Activated CD4-positive, alpha-beta T cell treated with anti-CD3 and anti-CD28 coated beads, Interleukin-2, amount 50 U/mL, for 48 hours (primary cell): Measurements from ENCODE around the gene CMTR1.
"Not testable (repeated sequence)": the region's sequence is repeated elsewhere in the genome, so short reads cannot be mapped to it uniquely, and the experiment has no call there.

Experiments
- DNase-seq, 2 experiments: peaks; one replicate each; pipeline ENCODE4 v3.0.0-alpha.2; 2020

Gene CMTR1

DNA sequence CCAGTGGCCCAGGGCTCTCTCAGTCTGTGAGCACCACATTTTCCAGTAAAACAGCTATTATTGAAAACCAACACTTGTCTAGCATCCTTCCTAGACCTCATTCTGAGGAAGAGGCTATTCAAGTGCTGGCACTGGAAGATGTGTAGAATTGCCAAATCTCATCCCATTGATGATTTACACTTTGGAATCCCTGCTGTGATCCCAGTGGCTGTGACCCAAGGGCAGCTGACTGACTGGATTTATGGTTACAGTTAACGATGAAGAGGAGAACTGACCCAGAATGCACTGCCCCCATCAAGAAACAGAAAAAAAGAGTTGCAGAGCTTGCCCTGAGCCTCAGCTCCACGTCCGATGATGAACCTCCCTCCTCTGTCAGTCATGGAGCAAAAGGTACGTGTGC, 2.4 kb downstream of the CMTR1 start:
- no peak for DNase-seq

DNA sequence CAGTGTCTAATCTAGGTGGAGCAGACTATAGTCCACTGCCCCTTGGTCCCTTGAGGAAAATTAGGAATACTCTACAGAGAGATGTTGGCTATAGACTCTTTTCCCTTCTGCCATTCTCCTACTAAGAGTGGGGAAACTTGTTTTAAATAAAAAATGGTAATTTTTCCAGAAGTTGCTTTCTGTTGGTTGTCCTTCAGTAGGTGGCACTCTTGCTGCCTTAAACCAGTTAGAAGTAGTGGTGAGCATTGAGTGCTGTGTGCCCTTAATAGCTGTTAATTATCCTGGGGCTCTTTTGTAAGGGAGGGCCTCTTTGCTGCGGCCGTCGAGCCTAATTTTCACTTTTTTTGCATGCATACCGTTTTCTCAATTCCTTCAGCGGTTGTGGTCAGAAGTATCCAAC, 2.8 kb downstream of the CMTR1 start:
- no peak for DNase-seq

DNA sequence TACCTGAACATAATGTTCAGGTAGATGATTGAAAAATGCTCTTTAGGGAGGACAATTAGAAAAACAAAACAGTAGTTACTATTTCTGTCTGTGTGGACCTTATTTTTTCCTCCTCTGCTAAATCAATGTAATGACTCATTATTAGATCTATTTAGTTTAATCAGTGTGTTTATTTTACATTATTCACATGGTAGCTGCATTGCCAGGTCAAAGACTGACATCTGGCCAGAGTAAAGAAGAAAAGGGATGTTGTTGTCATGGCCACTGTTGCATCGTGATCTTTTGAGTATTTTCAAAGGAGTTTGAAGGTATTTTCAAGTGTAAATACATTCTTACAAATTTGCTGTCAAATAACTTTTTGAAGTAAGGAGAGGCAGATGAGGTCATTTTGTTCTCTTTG, 5.9 kb downstream of the CMTR1 start:
- no peak for DNase-seq

DNA sequence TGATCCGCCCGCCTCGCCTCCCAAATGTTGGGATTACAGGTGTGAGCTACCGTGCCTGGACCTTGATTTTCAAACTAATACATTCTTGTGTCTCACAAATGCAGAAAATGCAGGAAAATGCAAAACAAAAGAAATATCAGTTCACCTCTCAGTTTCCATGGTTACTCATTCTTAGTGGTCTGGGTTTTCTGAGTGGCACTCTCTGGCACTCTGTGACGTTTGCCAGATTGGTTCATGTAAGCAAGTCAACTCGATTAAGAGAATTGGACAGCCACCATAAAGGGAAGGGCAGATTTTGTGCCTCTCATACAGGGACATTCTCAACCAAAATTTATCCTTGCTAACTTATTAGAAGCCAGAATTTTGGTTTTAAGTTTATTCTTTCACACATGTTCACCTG, 8.6 kb downstream of the CMTR1 start:
- no peak for DNase-seq

DNA sequence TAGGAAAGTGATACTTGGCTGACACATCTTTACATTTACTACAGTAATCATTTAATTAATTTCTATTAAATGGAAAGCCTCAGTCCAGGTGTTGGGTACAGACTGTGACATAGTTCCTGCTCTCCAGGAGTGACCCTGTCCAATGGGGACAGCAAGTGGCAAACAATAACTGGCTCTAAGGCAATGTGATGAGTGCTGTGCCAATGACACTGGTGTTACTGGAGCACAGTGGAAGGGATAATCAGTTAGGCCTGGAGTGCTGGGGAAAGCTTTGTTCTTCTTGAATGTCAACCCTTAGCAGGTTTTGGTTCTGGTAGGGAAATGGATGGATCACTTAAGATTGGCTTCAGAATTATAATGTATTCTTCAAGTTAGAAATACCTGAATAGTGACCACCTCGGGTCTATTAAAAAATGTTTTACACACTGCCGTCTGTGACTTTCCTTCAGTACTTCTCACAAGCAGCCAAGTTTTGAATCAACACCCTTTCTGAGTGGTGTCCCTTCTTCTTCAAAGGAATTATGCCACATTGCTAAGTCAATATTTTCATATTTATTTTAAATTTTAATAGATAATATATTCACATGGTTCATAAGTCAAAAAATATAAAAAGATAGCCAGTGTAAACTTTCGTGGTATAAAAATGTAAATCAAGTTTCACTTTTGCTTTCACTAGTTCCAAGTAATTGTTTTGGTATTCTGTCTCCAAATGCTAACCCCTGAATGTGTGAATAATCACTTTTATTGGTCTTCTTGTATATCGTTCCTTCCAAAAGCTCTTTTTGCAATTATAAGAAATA, 9.6 kb downstream of the CMTR1 start:
- DNase-seq = no peak

DNA sequence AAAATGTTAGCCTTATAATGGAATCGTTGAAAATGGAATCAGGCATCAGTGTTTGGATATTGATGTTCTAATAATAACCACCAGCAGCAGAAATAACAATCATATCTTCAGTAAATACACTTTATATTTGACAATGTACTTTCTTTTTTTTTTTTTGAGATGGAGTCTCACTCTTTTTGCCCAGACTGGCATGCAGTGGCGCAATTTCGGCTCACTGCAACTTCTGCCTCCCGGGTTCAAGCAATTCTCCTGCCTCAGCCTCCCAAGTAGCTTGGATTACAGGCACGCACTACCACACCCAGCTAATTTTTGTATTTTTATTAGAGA, 10.2 kb downstream of the CMTR1 start:
- not testable (repeated sequence) for DNase-seq

DNA sequence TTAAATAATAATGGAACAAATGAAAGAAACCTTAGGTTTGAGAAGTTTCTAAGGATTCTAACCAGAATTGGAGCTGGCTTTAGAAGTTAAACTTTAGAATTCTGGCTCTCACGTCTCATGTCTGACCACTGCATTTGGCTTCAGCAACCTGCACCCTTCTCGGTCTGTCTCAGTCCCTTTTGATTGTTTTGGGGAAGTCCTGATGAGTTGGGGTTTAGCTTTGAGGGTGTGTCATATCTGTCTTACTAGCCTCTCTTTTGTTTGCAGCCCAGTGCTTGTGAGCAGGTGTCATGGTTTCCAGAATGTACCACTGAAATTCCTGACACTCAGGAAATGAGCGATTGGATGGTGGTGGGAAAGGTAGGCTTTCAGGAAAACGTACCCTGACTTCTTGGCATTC, 17.0 kb downstream of the CMTR1 start:
- no peak for DNase-seq

DNA sequence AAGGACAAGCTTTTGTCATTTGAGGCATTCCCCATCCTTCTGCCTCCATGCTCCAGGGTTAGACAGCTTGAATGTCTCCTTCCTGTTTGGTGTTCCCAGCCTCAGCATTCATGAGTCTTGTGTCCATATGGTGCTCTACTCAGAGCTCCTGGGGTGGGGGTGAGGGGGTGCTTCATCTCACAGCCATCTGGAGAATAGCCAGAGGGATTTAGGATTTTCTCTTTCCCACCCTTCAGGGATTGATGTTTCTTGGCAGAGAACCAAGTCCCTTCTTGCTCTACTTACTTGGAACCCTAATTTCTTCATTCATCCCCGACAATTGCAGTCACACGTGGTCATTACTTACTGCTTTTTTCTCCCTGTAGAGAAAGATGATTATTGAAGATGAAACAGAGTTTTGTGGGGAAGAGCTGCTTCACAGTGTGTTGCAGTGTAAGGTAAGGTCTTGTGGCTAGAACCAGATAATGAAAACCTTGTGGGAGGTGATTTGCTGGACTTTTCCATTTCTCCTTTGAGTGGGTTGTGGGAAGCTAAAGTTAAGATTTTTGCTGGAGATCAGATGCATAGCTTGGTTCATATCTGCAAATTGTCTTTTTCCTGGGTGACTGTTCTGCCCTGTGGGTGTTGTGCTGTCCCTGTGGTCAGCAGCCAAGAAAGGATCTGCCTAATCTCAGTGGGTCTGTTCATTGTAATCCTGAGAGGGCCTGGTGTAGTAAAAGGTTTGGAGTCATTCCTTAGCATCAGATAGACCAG, 18.6 kb downstream of the CMTR1 start:
- DNase-seq = no peak

DNA sequence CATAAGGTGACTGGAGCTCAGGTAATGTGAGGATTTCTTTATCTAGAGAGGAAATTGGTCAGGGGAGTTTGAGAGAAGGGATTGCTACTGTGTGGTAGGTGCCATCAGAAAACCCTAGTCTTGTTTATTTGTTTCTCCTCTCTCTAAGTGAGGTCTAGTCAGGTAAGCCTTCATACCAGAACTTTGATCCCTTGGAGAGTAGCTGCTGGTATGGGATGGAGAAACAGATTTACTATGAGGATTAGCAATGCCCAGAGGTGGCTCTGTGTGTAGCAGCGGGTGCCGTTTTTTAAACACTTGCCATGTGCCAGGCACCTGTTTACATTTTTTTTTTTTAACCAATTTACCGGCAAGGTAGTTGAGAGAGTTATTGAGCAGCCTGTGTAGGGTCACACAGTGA, 19.5 kb downstream of the CMTR1 start:
- DNase-seq = no peak

DNA sequence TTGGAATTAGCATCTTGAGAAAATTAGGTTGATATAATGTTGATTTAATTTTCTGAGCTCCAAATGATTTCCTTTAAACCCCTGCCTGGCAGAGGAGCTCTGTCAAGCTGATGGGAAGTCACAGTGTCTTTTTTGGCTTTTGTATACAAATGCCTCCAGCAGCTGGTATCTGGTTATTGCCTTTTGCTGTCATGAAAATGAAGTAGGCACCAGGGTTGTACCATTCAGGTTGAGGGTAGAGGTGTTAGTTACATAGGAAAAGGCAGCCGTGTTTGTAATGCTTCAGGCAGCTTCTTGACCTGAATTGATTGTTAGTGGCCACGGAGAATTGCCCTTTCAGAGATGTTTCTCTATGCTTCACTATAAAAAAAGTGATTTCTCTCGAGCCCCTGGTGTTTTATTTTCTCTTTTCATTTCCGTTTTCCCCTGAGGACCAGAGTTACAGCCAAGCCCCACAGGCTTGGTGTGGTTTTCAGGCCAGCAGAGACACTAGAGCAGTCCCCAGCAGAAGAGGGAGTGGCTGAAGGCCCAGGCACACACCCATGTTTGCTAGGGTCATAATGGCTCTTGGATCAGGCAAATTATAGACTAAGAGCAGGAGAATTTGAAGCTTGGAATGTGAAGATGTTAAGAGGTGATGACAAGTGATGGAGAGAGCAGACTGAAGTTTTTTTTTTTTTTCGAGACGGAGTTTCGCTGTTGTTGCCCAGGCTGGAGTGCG, 21.6 kb downstream of the CMTR1 start:
- no peak for DNase-seq

DNA sequence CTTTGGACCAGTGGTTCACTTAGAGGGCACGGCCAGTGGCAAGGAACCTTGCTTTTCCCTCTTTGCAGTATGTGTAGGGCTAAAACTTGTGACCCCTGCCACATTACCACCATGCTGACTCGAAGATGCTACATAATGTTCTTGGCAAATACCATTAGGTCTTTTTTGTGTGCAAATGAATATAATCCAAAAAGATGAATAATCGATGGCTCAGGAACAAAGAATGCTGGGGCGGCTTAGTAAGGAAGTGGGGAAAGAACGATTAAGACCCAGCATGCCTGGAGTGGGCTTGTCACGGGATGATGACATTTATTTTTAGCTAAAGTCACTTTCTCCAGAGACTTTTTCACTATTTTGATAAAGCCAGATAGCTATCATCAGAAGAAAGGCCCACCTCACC, 23.1 kb downstream of the CMTR1 start:
- DNase-seq = no peak

DNA sequence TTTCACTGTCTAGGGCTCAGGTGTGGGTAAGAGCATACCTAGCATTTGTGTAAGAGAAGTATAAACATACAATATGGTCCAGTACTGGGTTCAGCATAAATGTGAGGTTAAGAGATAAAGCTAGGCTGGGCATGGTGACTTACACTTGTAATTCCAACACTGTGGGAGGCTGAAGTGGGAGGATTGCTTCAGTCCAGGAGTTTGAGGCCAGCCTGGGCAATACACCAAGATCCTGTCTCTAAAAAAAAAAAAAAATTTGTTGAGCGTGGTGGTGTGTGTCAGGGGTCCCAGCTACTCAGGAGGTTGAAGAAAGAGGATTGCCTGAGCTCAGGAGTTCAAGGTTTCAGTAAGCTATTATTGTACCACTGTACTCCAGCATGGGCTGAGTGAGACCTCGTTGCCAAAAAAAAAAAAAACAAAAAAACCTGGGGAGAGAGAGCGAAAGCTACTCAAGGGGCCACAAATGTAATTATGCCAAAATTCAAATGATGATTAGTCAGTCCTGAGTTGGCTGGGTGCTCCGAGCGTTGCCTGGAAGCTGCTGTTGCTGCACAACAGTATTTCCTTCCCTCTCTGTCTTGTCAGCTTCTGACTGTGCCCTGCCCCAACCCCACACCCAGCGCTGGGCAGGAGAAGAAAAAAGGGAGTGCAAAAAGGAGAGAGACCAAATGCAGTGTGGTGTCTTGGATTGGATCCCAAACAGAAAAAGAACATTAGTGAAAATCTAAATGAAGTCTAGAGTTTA, 24.0 kb downstream of the CMTR1 start:
- no peak for DNase-seq

DNA sequence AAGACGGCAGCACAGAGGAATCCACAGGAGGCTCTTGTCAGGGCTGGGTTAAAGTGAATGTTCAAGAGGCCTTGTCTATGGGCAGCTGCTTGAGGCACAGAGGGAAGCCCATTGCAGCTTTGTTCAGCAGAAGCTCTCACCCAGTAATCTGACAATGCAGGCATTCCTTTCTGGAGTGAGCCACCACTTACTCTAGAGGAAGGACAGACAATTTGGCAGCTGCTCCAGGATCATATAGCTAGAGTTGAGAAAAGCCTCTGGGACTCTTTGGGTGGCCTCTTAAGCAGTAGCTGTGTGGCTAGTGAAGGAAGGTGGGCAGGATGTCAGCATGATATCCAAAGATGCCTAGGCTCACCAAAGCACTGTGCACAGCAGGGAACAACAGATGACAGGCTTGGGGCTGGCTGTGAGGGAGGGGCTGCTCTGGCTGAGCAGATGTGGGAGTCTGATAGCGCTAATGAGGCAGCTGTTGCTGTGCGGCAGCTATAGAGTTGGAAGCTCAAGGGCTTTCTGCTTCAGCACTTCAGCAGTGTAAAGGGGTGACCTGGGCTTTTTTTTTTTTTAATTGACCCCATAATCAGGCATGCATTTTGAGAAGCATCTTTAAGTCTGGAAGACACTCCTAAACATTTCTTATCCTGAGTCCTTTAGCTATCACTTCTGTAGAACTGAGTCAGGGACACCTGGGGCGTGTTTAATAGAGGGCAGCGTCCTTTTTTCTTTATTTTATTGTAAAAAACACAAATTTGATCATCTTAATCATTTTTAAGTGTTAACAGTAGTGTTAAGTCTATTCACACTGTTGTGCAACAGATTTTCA, 27.2 kb downstream of the CMTR1 start:
- no peak for DNase-seq

DNA sequence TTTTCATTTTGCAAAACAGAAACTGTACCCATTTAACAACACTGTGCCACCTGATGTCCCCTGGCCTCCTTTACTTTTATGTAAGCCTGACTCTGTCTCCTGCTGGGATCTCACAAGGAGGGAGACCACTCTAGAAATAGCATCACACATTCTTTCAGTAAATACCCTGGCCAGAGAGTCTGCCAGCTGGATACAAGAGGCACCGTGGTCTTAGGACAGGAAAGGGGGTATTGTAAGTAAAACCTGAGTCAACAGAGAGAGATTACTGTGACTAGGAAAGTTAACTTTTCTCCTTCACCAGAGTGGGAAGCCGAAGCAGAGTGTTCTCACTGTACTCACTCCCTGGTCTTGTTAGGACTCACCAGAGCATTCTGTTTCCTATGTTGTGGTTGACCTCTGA, 27.8 kb downstream of the CMTR1 start:
- no peak for DNase-seq

DNA sequence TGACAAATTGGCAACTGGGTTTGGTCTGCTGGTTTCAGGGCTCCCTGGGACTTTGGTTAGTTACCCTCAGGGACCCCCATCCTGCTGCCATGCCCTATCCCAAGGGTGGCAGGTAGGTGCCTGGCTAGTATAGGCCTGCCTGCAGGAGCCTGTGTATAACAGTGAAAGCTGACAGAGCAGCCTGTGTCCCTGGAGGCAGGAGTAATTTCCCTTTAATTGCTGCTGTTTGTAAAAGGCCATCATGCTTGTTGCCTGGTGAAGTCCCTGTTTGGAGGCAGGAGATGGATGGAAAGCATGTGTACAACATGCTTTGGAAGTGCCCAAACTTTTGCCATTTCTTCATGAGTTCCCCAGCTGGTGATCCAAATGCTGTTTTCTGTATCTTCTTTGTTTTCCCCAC, 30.1 kb downstream of the CMTR1 start:
- DNase-seq = no peak

DNA sequence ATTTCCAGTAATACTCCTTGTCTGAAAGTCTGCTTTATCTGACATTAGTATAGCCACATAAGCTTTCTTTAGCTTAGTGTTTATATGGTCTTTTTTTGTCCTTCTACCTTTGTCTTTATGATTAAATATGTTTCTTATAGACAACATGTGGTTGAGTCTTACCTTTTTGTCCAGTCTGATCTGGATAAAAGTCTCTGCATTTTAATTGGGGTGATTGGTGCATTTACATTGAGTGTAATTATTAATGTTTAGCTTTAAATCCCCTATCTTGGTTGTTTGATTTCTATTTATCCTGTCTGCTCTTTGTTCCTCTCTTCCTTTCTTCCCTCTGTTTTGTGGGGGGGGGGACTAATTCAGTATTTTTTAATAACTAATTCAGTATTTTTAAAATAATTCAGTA, 34.7 kb downstream of the CMTR1 start:
- DNase-seq = no peak

DNA sequence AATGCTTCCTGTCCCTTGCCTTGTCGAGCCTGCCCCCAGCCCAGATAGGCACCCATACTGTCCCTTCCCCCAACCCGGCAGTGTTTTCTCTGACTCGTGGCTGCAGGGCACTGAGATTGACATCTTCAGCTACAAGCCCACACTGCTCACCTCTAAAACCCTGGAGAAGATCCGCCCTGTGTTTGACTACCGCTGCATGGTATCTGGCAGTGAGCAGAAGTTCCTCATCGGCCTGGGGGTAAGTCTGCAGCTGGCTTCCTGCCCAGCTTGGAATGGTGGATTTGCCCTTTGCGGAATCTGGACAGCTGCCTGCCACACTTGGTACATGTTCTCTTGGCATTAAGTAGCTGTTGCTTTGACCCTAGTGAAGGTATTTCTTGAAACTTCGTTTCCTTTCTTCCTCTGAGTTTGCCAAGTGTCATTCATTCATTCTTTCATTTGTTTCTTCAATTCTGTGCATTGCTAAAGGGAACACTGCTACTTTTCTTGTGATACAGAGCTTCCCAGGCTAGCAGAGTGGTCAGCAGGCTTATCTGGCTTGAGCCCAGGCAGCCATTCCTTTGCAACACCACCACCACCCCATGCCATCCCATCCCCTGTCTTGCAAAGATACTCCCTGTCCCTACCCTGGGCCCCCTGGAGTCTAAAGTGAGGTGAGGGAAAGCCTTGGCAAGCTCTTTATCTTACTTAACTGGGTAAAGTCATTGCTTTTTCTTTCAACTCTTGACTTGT, 40.5 kb downstream of the CMTR1 start:
- no peak for DNase-seq

DNA sequence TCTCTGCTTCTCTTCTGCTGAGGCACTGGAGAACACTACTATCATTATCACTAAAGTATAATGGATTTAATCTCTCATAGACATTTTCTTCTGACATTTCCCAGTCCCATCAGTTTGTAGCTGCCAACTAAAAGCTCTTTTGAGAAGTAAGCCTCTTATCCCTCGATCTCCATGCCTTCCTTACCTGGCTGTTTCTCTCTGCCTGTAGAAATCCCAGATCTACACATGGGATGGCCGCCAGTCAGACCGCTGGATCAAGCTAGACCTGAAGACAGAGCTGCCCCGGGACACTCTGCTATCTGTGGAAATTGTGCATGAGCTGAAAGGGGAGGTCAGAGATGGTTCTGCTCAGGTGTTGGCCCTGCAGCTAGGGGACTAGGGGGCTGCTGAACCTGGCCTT, 41.3 kb downstream of the CMTR1 start:
- DNase-seq = no peak

DNA sequence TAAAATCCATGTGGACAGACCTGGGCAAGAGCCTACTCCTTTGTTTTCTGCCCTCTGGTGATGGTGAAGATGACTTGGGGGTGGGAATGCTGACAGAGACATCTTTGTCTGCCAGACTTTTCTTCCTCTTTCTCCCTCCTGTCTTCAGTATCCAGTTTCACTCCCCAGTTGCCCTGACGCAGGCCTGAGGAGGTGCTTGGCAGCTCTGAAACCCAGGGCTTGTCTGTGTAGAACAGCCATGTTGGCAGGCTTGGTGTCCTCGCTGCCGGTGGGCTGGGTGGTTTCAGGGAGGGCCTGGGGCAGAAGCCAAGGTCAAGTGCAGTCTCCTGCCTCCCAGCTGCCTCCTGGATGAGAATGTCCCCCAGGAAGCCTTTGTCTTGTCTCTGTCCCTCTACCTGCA, 44.2 kb downstream of the CMTR1 start:
- DNase-seq = no peak

DNA sequence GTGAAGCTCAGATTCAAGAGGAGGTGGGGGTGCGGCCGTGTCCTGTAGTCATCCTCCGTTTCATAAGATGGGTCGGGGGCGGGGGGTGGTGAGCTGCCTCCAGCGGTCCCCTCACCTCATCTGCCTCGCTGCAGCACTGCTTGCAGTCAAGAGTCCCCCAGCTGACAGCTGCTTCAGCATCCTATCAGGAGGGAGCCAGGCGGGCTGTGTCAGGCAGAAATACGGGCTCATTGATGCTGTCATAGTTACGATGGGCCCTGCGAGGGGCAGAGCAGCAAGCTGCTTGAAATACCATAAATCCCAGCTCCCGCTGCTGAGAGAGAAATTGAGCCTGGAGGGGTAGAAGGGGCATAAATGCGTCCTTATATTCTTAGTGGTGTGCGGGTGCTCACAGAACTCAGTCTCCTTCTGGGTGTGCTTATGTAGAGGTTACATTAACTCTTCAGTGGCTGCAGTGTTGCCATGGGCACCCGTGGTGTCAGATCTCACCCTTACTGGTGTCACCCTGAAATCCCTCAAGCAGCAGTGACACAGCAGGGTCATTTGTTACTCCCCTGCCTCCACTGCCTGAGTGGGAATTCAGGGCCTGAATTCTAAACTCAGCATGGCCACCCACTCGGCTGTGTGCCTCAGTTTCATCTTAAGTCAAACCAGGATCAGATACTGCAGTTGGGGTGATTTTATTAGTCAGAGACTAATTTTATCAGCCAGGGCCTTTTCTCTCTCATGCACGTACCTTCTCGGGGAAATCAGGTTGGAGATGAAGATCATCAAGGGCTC, 44.8 kb downstream of the CMTR1 start:
- no peak for DNase-seq

DNA sequence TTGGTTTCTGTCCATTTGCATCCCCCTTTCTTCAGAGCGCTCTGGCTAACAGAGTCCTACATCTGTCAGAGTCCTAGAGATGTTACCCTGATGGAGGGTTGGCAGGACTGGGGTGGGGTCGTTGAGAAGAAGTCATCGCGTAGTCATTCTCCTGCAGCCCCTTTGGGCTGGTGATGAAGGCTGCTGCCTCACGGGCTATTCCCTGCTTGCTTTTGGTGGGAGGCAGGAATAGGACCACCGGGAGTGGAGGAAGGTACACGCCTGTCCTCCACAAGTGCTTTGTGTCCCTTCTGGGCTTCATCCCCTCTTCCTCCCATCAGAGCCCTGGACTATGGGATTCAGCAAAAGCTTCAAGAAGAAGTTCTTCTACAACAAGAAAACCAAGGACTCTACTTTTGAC, 45.8 kb downstream of the CMTR1 start:
- DNase-seq = no peak
